Uterus (tissue), 4 donors: ENCODE results near the gene MLLT6. TPM values are rescaled to one million over a fixed set of nuclear protein-coding genes. Genes with fewer than 3 reads are reported as not detected.

ENCODE experiments used
- DNase-seq, 2 donors: peaks; one replicate each; pipeline ENCODE4 v3.0.0-alpha.2; 2019 to 2020
- H3K27ac ChIP-seq, 2 donors: fragments of 200-600 bp; sonication (generic); 1 replicate in 1 of 2; 2 replicates in 1 of 2; pipeline ENCODE4 v1.5.1; 2016 to 2018
- H3K27me3 ChIP-seq, 2 donors: fragments of 200-600 bp; sonication (generic); one replicate each; pipeline ENCODE4 v1.5.1; 2018 to 2019; ENCODE audit warnings: control low read depth in 1 of 2
- H3K36me3 ChIP-seq, 2 donors: fragments of 200-600 bp; sonication (generic); one replicate each; pipeline ENCODE4 v1.5.1; 2019; ENCODE audit warnings: control low read depth in 1 of 2
- H3K4me1 ChIP-seq, 2 donors: fragments of 200-600 bp; sonication (generic); one replicate each; pipeline ENCODE4 v1.5.1; 2018 to 2019; ENCODE audit warnings: control low read depth in 1 of 2
- H3K4me3 ChIP-seq, 2 donors: fragments of 200-600 bp; sonication (generic); 1 replicate in 1 of 2; 2 replicates in 1 of 2; pipeline ENCODE4 v1.5.1; 2018 to 2019; ENCODE audit warnings: mild to moderate bottlenecking in 1 of 2
- H3K9me3 ChIP-seq, 2 donors: fragments of 200-600 bp; sonication (generic); one replicate each; pipeline ENCODE4 v1.5.1; 2019; ENCODE audit warnings: control low read depth in 1 of 2
- POLR2A ChIP-seq, 2 donors: fragments of 450-650 bp; IDR thresholded peaks; one replicate each; pipeline ENCODE4 v1.6.1; 2016; ENCODE audit warnings: antibody characterized with exemption in 2 of 2, mild to moderate bottlenecking in 1 of 2, moderate library complexity in 1 of 2
- intact Hi-C: fragments of 100-400 bp; cut with DNase I; formaldehyde crosslinking; loops from one replicate; pipeline ENCODE4 v1.15.1; 2023; ENCODE audit warnings: low total_unique reads
- total RNA-seq, 4 donors: library from RNA; depleted of rRNA in 3 of 4; stranded (reverse); fragments of >200 nt in 3 of 4; gene quantifications; one replicate each; pipeline versions ENCODE4 v1.1.0 to v1.2.4, GENCODE V29; 2014 to 2023
- TF ChIP-seq, protein P1 (sequence below), 4 experiments: fragments of 200-600 bp in 2 of 4; fragments of 450-650 bp in 2 of 4; sonication (generic) in 2 of 4; IDR thresholded peaks; one replicate each; pipeline ENCODE4 v1.5.1; 2016 to 2019; ENCODE audit warnings: antibody characterized with exemption in 4 of 4, mild to moderate bottlenecking in 2 of 4, moderate library complexity in 1 of 4
- donor health status: DM: yes; HTN: yes; CAD: no.

Gene MLLT6
- total RNA-seq, 4 donors from 2014 or later: 32.3 to 218 (median 60.3) TPM

- Histone ChIP-seq H3K27me3 (no peaks in the 10 kb centered on the region), H3K4me3 (no peak overlapping the region), H3K27ac (no peak overlapping the region), H3K36me3 (no peaks in the 10 kb centered on the region), H3K9me3 (no peaks in the 10 kb centered on the region), H3K4me1 (no peaks in the 10 kb centered on the region)
- intact Hi-C loops: loop anchor here (10.0 kb wide), 1 partner anchor 92 kb away; no protein-coding TSS in a partner anchor
- TF ChIP-seq, protein P1, sequence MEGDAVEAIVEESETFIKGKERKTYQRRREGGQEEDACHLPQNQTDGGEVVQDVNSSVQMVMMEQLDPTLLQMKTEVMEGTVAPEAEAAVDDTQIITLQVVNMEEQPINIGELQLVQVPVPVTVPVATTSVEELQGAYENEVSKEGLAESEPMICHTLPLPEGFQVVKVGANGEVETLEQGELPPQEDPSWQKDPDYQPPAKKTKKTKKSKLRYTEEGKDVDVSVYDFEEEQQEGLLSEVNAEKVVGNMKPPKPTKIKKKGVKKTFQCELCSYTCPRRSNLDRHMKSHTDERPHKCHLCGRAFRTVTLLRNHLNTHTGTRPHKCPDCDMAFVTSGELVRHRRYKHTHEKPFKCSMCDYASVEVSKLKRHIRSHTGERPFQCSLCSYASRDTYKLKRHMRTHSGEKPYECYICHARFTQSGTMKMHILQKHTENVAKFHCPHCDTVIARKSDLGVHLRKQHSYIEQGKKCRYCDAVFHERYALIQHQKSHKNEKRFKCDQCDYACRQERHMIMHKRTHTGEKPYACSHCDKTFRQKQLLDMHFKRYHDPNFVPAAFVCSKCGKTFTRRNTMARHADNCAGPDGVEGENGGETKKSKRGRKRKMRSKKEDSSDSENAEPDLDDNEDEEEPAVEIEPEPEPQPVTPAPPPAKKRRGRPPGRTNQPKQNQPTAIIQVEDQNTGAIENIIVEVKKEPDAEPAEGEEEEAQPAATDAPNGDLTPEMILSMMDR (IDR thresholded peaks at IDR 0.05): peak; percentile 94 to 99 (median 98)
- no peak for TF ChIP-seq POLR2A (IDR thresholded peaks at IDR 0.05)
- peak; percentile 58 to 63 for DNase-seq
Observed at GRCh38 chr17:38667099-38667786, 37.8 kb upstream of the MLLT6 start.

DNA sequence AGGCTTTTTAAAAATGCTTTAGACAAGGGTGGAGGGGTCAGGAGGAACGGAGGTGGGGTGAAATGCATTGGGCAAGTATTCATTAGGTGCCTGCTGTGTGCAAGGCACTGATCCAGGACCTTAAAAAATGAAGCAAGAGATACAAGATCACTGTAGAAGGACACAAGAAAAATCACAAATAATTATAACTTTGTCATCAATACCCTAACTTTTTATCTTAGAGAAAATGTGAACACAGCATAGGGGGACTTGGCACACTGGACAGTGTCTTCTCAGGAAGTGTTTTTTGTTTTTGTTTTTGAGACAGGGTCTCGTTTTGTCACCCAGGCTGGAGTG is 37.3 kb upstream of the MLLT6 start:
- TF ChIP-seq, protein P1 (IDR thresholded peaks at IDR 0.05): no peak
- TF ChIP-seq POLR2A (IDR thresholded peaks at IDR 0.05): no peak
- H3K27me3 ChIP-seq: peaks cover 0 to under 1% of the 10 kb centered on the region in 2 donors
- H3K36me3 ChIP-seq: no peaks in the 10 kb centered on the region
- no peak overlapping the region for H3K4me3 ChIP-seq
- DNase-seq: no peak
- no peaks in the 10 kb centered on the region for H3K4me1 ChIP-seq
- no peaks in the 10 kb centered on the region for H3K9me3 ChIP-seq
- intact Hi-C loops: loop anchor here (10.0 kb wide), 1 partner anchor 93 kb away; no protein-coding TSS in a partner anchor
- no peak overlapping the region for H3K27ac ChIP-seq

GRCh38 chr17:38669520-38669919 is 35.6 kb upstream of the MLLT6 start:
- Histone ChIP-seq H3K4me3 (no peak overlapping the region), H3K4me1 (peaks cover 0 to 12% of the 10 kb centered on the region in 2 donors), H3K27me3 (peaks cover 0 to 17% of the 10 kb centered on the region in 2 donors), H3K36me3 (no peaks in the 10 kb centered on the region), H3K9me3 (no peaks in the 10 kb centered on the region), H3K27ac (no peak overlapping the region)
- no peak for DNase-seq
- TF ChIP-seq, protein P1 (IDR thresholded peaks at IDR 0.05): no peak
- no peak for TF ChIP-seq POLR2A (IDR thresholded peaks at IDR 0.05)
- intact Hi-C loops: loop anchor here (10.0 kb wide), 1 partner anchor 95 kb away; no protein-coding TSS in a partner anchor

GRCh38 chr17:38671939-38672720 is 32.9 kb upstream of the MLLT6 start:
- no peaks in the 10 kb centered on the region for H3K9me3 ChIP-seq
- TF ChIP-seq, protein P1 (IDR thresholded peaks at IDR 0.05): no peak
- no peak for TF ChIP-seq POLR2A (IDR thresholded peaks at IDR 0.05)
- intact Hi-C loops: no loop called here
- no peaks in the 10 kb centered on the region for H3K36me3 ChIP-seq
- no peak overlapping the region for H3K4me3 ChIP-seq
- peaks cover 0 to 35% of the 10 kb centered on the region in 2 donors for H3K27me3 ChIP-seq
- H3K27ac ChIP-seq: no peak overlapping the region
- DNase-seq: no peak
- H3K4me1 ChIP-seq: peaks cover 0 to 12% of the 10 kb centered on the region in 2 donors
